HG03520 (cell line): ENCODE data around the gene GGA1.
"Not testable (repeated sequence)": the region's sequence is repeated elsewhere in the genome, so short reads cannot be mapped to it uniquely, and the experiment has no call there.

ENCODE experiments used
- ATAC-seq: cut with Tn5 transposase; IDR thresholded peaks from one replicate; pipeline ENCODE4 v1.9.1; 2021; ENCODE audit warnings: mild to moderate bottlenecking, moderate library complexity; ENCODE audit not compliant: unreplicated experiment

GGA1 gene

DNA sequence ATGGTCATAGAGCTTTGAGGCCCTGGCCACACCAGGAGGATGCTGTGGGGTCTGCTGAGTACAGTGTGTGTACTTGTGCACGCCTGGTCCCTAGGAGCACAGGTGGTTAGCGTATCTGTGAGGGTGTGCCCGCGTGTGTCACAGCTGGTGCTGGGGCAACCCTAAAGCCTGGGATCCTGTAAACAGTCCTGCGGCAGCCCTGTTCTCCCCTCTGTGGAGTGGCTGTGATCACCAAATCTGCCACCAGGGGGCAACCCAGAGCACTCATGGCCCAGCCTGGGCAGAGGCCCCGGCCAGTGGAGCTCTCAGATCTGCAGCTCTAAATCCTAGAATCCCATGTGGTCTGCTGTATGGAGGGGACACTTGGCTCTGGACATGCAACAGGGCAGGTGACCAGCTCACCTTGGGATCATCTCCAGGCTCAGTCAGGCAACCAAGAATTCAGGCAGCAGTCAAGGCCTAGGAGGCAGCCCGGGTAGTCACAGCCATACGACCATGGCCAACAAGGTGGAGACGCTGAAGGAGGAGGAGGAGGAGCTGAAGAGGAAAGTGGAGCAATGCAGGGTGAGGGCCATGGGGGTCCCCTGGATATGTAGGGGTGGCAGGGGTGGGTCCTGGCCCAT is 34.7 kb downstream of the GGA1 start:
- no peak for ATAC-seq

DNA sequence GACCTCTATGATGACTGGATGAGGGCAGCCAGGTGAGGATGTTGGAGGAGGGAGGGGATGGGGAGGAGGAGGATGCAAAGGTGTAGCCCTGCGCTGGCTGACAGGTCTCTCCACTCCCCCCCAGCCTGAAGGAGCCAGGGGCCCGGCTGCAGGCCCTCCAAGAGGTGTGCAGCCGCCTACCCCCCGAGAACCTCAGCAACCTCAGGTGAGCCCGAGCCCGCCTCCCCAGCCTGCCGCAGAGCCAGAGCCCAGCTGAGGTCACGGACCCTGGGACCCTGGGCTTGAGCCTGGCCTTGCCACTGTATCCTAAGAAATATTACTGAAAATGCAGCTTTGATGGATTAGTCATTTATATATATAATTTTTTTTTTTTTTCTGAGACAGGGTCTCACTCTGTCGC is 38.7 kb downstream of the GGA1 start:
- ATAC-seq: no peak

DNA sequence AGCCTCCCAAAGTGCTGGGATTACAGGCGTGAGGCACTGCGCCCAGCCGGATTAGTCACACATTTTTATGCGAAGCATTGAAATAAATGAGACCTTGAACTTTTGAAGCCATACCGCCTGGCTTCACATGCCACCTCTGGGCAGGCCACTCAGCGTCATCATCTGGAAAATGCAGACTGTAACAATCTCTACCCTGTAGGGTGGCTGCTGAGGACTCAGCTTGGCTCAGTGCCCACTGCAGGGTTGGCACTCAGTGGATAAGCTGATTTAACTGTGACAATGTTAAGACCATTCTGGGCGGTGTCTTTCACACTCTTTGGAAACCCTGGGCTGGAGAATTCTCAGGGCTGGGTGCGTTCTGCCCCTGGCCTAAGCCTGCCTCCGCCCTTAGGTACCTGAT is 39.3 kb downstream of the GGA1 start:
- ATAC-seq: no peak

DNA sequence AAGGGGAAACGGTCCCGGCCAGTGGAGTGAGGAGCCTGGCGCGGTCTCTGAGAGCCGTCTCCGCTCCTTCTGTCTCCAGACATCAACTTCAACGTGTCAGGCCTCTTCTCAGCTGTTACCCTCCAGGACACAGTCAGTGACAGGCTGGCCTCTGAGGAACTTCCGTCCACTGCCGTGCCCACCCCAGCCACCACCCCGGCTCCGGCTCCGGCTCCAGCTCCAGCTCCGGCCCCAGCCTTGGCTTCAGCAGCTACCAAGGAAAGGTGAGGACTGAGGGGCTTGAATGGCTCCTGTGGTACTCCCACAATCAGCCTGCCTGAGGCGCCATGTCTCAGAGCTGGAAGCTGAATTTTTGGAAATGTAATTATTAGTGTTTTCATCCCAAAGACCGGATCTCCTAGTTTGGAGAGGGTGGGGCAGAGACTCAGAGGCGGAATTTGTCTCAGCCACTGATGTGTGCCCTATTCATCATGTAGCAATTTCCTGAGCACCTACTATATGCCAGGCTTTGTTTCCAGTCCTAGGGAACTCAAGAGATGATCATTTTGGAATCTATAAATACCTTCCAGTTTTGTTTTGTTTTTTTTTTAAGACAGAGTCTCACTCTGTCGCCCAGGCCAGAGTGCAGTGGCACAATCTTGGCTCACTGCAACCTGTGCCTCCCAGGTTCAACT is 42.0 kb downstream of the GGA1 start:
- ATAC-seq: no peak

DNA sequence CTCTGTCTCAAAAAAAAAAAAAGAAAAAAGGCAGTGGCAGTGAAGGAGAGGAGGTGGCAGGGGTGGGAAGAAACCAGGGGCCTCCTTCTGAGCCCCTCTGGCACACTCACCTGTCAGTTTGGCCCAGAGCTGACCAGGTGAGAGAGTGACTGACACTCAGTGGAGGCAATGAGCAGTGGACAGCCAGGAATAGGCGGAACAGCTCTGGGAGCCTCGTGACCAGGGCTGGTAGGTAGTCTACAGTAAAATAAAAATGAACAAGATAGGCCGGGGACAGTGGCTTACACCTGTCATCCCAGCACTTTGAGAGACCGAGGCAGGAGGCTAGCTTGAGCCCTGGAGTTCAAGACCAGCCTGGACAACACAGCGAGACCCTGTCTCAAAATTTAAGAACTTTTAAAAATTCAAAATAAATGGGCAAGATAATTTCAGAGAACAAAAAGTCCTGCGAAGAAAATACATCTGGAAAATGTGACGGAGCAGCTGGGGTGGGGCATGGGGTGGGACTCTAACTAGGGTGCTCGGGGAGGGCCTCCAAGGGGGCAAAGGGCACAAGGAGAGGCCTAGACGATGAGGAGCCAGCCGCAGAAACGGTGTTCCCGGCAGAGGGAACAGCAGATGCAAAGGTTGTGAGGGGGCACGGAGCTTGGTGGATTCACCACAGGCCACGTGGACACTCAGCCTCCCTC is 46.1 kb downstream of the GGA1 start:
- ATAC-seq: no peak

DNA sequence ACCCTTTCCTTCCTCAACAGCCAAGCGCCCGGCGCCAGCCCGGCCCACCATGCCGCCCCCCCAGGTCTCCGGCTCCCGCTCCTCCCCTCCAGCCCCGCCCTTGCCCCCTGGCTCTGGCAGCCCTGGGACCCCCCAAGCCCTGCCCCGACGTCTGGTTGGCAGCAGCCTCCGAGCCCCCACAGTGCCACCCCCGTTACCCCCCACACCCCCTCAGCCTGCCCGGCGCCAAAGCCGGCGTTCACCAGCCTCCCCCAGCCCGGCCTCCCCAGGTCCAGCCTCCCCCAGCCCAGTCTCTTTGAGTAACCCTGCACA is 46.6 kb downstream of the GGA1 start:
- no peak for ATAC-seq

DNA sequence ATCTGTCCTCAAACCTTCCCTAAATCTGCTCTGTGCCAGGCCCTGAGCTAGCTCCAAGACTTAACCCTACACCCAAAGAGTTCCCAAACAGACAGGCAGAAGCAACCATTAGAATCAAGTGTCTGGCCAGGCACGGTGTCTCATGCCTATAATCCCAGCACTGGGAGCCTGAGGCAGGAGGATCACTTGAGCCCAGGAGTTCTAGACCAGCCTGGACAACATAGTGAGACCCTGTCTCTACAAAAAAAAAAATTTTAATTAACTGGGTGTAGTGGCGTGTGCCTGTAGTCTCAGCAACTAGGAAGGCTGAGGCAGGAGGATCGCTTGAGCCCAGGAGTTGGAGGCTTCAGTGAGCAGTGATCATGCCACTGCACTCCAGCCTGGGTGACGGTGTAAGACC is 47.9 kb downstream of the GGA1 start:
- ATAC-seq: not testable (repeated sequence)

DNA sequence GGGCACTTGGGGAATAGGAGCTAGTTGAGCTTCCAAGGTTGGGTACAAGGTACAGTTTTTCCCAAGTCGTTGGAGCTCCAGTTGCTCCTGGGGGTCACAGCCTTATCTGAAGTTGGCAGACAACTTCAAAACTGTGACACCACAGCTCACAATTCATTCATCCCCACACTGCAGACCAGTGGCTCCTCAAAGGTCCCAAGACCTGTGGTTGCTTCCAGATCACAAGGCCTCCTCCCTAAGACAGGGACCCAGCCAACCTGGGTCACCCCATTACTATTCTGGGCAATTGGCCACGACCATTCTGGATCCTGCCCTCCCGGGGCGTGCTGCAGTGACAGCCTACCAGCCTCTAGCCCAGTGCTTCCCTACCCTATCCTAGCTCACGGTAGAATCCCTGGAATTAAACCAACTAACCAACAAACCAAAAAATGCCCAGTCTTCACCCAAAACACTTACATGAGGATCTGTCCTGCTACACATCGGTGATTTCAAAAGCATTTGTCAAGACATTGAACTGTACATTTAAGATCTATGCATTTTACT is 49.0 kb downstream of the GGA1 start:
- no peak for ATAC-seq

DNA sequence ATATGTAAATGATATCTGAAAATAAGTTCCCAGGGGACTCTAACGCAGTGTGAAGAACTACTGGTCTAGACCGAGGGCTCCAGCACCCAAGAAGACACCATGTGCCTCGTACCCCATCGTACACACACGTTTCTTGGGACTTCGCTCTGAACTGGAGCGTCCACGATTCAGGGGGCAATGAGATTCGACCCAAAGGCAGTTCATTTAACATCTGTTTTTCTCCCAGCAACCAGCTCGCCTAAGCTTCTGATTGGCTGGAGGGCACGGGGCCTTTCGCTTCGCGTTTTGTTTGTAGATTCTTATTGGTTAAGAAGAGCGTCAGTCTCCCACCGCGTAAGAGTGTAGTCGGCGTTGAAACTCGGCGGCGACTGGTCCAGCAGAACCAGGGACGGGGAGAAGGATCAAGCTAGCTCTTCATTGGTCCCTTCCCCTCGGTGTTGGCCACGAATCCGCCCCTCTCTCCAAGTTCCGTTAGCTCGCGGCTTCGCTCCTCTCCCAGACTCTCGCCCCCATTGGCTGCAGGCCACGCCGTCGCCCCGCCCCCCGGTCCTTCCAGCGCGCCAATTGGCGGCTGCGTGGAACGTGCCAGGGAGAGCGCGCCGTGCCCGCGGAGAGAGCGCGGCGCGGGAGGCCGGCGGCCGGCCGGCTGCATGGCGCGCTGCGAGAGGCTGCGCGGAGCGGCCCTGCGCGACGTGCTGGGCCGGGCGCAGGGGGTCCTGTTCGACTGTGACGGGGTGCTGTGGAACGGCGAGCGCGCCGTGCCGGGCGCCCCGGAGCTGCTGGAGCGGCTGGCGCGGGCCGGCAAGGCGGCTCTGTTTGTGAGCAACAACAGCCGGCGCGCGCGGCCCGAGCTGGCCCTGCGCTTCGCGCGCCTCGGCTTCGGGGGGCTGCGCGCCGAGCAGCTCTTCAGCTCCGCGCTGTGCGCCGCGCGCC is 49.8 kb downstream of the GGA1 start, which contains the start of gene PDXP:
PDXP (plus strand) TSS at position 591 of the 933 bp plus-strand sequence; CDS start at position 651, 60 bp downstream.
- ATAC-seq: peak; percentile 81

DNA sequence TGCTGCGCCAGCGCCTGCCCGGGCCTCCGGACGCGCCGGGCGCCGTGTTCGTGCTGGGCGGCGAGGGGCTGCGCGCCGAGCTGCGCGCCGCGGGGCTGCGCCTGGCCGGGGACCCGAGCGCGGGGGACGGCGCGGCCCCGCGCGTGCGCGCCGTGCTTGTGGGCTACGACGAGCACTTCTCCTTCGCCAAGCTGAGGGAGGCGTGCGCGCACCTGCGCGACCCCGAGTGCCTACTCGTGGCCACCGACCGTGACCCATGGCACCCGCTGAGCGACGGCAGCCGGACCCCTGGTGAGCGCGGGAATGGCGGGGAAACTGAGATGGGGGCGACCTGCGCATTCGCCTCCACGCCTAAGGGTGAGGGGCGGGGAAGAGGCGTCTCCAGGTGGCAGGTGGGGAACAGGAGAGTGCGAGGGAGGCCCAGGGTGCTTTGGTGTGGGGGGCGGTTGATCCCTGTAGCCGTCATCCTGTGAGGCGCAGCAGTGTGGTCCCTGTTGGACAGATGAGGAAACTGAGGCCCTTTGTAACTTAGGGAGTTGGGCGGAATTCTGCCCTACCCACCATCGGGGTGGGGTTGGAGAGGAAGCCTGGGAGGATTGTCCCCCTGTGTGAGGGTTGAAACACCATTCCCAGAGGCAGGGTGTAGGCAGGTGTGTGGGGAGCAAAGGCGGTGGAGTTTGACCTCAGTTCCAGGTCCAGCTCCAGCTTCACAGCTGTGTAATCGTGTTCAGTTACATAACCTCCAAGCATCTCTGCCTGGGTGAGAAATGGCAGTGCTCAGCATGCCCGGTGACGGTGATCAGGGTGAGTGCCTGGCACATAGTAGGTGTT is 50.6 kb downstream of the GGA1 start:
- peak; percentile 3 for ATAC-seq

DNA sequence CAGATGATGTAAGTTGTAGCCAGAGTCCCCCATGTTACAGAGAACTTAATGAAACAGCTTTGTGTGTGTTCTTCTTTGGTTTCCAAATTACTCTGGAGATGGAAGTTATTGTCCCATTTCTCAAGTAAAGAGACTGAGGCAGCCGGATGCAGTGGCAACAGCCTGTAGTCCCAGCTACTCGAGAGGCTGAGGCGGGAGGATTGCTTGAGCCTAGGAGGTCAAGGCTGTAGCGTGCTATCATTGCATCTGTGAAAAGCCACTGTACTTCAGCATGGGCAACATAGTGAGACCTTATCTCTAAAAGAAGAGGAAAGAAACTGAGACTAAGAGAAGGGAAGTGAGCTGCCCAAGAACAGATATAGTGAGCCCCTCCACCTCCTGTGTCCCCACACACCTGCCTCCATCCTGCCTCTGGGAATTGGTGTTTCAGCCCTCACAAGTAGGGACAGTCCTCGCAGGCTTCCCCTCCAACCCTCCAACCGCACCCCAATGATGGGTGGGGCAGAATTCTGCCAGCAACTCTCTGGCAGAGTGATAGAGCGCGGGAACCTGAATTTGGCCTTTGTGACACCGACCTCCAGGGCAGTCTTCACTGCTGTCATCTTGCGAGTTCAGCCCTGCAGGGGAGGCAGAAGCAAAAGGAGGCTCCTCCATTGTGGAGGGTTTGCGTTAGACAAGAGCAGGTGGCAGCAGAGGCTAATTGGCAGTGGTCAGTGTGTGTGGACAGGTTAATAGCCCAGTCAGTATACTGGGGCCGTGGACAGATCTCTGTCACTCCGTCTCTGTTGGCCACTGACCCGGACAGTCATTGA is 51.5 kb downstream of the GGA1 start:
- no peak for ATAC-seq

DNA sequence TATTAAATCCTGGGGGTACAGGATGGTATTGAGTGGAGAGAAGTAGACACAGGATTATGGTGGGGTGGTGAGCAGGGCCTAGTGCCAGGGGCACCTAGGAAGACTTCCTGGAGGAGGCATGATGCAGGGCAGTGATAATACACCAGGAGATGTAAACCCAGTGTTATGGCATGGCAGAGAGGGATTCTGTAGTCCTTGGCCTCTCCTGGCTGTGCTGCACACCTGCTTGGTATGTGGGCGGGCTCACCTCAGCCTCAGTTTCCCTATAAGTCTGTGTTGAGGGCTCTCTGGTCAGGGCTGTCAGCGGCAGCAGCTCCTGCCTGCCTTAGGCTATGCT is 52.0 kb downstream of the GGA1 start:
- no peak for ATAC-seq

DNA sequence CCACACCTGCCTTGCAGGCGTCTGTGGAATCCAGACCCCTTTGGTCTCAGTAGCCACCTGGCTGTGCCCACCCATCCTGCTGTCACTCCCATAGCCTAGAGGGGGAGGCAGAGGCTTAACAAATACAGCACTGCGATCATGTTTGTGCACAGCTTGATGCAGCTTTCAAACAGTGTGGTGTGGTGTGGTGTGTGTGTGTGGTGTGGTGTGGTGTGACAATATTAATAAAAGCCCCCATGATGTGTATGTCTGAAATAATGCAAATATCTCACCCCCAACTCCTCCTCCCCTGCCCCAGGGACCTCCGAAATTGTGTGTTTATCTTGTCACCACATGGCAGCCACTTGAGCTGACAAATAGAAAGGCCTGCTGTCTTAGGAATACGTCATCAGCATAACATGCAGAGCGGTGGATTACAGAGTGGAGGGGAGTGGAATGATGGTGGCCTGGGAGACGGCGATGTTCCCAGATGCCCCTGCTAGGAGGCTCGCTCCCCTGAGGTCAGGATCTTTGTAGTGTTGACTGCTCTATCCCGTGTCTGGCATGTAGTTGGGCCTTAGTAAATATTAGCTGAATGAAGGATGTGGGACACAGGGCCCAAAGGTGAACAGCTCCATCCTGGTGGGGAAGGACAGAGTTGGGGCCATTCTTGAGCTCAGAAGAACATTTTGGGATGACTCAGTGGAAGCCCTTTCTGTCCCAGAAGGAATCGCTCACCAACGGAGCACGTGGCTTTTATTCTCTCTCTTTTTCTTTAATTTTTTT is 52.7 kb downstream of the GGA1 start:
- ATAC-seq: no peak

DNA sequence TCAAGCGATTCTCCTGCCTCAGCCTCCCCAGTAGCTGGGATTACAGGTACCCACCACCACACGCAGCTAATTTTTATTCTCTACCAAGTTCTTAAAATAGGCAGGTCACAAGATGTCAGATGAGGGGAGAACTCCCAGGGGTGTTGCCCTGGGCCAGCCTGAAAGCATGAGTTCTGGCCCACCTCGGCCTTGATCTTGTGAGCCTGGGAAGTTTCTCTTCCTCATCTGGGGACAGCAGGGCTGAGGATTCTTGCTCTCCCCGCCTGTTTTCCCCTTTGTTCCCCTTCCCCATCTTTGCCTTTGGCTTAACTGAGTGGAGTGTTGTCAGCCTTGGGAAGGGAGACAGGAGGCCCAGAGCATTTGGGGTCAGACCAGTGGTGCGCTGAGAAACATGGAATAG is 53.4 kb downstream of the GGA1 start:
- ATAC-seq: no peak

DNA sequence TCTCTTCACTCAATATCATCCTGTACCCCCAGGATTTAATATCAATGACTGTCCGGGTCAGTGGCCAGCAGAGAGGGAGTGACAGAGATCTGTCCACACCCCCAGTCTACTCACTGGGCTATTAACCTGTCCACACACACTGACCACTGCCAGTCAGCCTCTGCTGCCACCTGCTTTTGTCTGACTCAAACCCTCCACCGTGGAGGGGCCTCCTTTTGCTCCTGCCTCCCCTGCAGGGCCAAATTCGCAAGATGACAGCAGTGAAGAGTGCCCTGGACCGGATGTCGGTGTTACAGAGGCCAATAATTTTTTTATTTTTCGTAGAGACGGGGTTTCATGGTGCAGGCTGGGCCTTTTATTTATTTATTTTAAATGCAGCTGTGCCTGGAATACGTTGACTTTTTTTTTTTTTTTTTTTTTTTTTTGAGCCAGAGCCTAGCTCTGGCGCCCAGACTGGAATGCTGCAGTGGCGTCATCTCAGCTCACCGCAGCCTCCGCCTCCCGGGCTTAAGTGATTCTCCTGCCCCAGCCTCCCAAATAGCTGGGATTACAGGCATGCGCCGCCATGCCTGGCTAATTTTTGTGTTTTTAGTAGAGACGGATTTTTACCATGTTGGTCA is 55.0 kb downstream of the GGA1 start:
- ATAC-seq: no peak

DNA sequence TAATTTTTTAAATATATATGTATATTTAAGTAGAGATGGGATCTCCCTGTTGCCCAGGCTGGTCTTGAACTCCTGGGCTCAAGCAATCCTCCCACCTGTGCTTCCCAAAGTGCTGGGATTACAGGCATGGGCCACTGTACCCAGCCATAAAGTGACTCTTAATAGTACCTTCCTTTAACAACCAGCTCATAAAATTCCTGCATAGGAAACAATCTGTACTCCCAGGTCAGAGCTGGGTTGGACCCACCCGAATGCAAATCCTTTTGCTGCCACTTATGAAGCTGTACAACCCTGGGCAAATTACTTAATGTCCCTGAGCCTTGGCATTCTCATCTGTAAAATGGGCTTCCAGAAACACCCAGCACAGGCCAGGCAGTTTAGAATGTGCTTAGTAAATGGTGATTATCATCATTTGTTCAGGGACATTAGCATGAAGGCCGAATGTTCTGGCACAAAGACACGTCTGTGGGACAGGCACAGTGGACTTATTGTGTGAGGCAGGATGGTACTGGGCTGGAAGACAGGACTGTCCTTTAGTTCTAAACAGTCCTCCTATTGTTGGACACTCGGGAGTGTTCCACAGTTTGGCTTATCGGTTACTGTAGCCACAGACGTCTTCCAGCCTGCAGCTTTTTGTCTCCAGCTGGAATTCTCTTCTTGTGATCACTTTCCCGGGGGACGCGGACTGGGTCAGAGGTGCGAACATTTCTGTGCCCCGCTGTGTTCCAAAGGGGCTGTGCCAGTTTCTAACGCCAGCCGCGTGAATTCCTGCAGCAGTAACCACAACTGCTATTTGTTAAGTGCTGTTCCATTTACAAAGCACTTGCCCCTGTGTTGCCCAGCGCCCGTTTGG is 55.8 kb downstream of the GGA1 start:
- no peak for ATAC-seq

DNA sequence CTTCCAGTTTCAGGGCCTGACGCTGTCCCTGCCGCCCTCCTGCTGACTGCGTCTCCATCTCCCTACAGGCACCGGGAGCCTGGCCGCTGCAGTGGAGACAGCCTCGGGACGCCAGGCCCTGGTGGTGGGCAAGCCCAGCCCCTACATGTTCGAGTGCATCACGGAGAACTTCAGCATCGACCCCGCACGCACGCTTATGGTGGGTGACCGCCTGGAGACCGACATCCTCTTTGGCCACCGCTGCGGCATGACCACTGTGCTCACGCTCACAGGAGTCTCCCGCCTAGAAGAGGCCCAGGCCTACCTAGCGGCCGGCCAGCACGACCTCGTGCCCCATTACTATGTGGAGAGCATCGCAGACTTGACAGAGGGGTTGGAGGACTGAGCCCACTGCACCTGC is 56.9 kb downstream of the GGA1 start:
- no peak for ATAC-seq
